C4-2B (cell line): ENCODE results near the gene CACNA2D3.

Experiments used
- CTCF ChIP-seq: fragments of 450-650 bp; conservative IDR thresholded peaks from 2 replicates; pipeline ENCODE4 v1.5.1; 2017; ENCODE audit warnings: mild to moderate bottlenecking
- ZFX ChIP-seq: fragments of 450-650 bp; IDR thresholded peaks from 2 replicates; pipeline ENCODE4 v1.6.1; 2017

GRCh38 chr3:54240309-54240708, 118.0 kb downstream of the CACNA2D3 start:
- TF ChIP-seq CTCF (no peak), ZFX (no peak)
